Activated T-cell treated with anti-CD3 and anti-CD28 coated beads for 1 hour (primary cell): ENCODE data around the gene ABHD17C.
"Not testable (repeated sequence)": the region's sequence is repeated elsewhere in the genome, so short reads cannot be mapped to it uniquely, and the experiment has no call there.

Source experiments
- DNase-seq: peaks from one replicate; pipeline ENCODE4 v3.0.0-alpha.2; 2020; ENCODE audit warnings: low read depth

The ABHD17C gene

DNA sequence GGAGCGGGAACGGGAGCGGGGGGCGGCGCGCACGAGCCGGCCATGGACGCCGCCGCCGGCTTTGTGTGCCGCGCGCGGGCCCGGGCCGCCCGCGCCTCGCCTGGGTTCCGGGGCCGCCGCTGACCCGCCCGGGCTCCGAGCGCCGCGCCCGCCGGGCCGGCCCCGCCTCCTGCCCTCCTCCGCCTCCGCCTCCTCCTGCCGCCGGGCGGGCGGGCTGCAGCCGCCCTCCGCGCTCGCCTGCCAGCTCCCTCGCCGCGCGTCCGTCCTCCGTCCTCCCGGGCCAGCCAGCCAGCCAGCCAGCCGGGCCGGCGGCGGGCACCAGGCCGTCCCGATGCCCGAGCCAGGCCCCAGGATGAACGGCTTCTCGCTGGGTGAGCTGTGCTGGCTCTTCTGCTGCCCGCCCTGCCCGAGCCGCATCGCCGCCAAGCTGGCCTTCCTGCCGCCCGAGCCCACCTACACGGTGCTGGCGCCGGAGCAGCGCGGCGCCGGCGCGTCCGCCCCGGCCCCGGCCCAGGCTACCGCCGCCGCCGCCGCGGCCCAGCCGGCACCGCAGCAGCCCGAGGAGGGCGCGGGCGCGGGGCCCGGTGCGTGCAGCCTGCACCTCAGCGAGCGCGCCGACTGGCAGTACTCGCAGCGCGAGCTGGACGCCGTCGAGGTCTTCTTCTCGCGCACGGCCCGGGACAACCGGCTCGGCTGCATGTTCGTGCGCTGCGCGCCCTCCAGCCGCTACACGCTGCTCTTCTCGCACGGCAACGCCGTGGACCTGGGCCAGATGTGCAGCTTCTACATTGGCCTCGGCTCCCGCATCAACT, at the start of gene ABHD17C:
Gene ABHD17C (plus strand): TSS at position 212 of the 812 bp plus-strand sequence. CDS start 120 bp downstream, at position 332.
- no peak for DNase-seq

DNA sequence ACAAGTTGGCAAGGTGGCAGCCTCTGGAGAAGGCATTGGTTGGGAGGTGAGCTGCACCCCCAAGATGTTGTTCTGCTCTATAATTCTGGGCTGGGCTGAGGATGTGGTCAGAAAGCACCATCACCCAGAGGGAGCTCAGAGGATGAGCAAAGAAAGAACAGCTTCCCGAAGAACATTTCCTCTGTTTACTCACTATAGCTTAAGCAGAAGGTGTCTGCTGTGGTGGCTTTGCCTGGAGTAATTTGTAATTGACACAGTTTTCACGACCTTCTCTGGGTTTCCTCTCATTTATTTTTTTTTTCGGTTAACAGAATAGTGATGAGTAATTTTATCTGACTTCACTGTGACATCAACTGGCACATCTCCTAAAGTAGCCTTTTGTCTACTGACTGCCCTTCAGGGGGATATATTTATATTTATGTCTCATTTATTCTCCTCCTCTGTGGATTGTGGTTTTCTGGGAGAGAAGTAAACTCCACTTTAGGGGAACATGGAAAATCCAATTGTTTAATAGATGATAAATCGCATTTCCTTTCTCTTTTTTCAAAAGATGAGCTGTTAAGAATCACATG, 49.5 kb upstream of the ABHD17C start:
- DNase-seq = no peak

DNA sequence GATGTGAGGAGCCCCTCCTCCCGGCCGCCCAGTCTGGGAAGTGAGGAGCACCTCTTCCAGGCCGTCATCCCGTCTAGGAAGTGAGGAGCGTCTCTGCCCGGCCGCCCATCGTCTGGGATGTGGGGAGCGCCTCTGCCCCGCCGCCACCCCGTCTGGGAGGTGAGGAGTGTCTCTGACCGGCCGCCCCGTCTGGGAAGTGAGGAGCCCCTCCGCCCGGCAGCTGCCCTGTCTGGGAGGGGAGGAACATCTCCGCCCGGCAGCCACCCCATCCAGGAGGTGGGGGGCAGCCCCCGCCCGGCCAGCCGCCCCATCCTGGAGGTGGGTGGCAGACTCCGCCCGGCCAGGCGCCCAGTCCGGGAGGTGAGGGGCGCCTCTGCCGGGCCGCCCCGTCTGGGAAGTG, 47.7 kb upstream of the ABHD17C start:
- DNase-seq = not testable (repeated sequence)

DNA sequence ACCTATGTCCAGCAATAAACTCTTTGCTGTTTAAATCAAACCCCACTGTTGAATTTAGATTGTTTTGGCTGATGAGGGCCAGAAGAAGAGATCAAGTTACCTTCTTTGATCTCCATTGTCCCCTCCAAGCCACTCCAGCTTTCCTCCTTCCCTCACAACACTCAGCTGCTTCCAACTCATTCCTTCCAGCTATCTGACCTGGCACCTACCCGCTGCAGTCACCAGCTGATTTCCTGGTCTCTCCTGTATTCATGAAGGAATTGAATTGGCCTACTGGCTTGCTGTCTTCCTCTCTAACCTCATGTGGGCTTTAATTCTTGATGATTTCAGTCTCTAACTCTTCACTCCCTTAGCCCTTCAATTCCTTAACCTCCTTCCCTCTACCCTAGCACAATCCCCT, 40.8 kb upstream of the ABHD17C start:
- DNase-seq = no peak

DNA sequence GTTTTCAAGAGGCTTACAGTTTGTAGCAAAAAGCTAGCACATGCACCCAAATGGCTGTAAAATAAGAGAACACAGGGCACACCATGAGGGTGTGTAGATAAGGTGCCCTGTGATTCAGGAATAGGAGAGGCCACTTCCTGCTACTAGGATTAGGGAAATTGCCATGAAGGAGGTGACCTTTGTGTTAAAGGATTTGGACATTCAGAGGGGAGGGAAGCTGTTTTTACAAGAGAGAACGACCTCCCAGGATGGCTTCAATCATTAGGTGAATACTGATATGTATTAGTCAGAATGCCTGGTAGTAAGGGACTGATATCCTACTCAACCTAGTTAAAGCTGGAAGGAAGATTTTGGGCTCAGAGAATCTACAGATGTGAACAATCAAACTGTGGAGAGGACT, 35.7 kb upstream of the ABHD17C start:
- no peak for DNase-seq

DNA sequence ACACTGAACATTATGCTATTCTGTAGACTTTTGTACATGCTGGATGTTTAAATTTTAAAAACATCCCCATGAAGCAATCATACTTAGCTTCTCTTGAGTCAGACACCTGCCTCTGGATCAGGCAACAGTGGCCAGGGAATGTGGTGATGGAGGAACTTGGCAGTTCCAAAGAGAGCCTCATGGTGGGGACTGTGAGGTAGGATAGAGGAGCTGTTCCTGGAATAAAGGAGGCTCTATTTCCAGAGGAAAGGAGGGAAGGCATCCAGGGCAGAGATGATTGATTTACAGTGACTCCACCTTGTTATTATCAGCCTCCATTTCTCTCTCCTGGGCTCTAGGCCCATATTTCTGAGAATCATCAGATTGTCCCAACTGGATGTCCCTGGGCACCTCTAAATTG, 35.0 kb upstream of the ABHD17C start:
- DNase-seq = no peak

DNA sequence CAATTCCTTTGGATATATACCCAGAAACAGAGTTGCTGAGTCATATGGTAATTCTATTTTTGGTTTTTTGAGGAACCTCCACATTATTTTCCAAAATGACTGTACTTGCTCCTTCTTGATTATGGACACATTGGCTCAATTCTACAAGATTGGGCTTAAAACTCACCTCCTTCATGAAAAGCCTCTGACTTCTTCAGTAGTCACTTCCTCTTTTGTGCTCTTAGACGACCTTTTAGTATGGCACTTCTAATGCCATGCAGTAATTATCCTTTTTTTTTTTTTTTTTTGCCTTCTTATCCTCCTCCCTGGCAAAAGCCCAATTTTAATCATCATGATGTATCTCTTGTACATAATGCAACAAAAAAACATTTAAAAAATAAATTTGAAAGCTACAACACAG, 33.0 kb upstream of the ABHD17C start:
- DNase-seq = no peak

DNA sequence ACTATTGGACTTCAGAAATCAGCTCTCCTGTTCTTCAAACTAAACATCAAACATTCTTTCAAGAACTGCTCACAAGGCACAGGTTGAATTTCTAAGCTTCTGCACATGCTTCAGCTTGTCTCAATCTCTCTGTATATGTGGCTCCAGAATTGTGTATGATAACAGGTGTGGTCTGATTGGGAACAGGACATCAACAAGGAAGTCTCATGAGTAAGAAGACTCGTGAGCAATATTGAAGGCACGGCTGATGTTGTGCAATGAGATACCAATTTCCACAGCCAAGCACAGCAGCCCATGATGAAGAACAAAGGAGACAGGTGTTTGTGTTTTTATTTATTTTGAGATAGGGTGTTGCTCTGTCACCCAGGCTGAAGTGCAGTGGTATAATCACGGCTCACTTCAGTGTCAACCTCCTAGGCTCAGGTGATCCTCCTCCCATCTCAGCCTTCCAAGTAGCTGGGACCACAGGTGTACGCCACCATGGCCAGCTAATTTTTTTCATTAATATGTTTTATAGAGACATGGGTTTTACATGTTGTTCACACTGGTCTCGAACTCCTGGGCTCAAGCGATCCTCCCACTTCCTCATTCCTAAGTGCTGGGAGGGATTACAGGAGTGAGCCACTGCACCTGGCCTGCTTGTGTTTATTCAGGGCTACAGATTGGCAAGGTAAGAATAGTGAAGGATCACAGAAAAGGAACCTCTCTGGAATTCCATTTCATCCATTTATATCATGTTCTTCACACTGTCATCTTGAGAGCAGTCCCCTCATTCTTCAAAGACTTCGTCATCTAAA, 32.2 kb upstream of the ABHD17C start:
- DNase-seq = no peak

DNA sequence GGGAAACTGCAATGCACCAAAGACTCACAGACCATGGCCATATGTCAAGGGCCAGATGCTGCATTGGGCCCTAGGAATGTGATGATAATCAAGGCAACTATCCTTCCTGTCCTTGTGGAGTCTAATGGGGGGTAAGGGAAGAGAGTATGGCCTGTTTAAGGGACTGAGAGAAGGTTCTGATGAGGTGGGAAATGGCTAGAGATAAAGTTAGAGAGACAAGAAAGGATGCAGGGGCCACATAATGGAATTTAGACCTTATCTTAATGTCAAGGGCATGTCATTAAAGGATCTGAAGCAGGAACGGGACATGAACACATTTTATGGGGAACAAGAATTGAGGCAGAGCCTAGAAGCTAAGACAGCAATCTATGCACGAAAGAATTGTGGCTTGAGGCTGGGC, 30.0 kb upstream of the ABHD17C start:
- no peak for DNase-seq

DNA sequence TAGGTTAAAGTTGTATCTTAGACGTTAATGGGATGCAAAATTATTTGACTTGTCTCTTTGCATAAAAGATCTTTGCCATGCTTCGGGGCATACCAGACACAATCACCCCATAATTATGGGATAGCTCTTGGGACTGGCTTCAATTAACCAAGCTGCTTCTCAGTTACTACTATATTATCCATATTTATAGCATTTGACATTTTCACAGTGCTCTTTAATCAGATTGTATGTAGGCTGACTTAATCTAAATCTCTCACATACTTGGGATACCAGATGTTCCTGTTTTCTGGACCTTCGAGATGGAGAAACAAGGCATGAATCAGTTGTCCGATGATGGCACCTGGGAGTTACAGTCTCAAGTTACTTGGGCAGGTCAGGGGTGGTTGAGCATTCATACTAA, 27.2 kb upstream of the ABHD17C start:
- no peak for DNase-seq

DNA sequence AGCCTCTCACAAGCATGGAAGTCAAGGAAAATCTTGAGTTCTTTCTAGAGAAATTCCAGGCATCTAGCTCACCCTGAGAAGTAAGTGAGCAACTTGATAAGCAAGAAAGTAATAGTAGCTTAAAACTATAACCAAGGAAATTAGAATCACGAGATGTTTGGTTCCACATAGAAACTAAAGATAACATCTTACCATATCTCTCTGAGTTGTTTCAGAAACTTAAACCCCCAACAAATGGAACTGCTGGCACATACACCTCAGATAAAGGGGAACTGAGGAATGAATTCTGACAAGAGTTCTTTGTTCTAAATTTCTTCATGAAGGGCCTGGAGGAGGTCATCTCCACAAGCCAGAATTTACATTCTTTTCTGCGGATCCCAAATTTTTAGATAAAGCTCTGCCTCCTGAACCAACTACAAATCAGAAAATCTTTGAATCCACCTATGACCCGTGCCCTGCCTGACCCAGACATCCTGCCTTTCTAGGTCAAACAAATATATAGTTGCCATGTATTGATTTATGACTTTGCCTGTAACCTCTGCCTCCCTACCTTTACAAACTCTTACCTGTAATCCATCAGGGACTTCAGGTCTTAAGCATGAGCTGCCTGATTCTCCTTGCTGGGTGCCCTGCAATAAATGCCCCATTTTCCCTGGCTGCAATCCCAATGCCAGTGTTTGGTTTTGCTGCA, 26.4 kb upstream of the ABHD17C start:
- no peak for DNase-seq

DNA sequence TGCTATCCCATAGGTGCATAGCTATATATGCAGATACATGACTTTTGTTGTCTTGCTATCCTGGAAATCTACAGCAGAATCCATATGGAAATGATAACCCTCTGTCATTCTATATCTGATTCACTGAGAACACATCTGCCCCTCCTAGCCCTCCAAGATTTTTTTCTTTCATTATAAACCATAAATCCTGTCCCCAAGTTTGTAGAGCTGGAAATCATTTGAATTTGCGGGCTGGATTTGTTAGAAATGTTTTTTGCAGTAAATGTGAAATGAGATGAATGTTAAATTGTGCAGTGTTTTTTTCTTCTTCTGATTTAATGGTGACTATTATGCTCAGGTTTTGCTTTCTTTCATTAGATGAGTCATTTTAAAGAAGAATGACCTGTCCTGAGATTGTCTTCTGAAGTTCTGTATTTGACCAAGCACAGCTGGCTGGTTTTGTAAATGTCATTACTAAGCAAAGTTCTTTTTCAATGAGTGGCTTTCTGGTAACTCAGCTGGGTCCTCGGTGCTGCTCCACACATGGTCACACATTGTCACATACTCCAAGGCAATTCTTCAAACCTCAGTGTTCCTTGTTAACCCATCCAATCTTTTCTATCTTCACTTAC, 25.3 kb upstream of the ABHD17C start:
- no peak for DNase-seq

DNA sequence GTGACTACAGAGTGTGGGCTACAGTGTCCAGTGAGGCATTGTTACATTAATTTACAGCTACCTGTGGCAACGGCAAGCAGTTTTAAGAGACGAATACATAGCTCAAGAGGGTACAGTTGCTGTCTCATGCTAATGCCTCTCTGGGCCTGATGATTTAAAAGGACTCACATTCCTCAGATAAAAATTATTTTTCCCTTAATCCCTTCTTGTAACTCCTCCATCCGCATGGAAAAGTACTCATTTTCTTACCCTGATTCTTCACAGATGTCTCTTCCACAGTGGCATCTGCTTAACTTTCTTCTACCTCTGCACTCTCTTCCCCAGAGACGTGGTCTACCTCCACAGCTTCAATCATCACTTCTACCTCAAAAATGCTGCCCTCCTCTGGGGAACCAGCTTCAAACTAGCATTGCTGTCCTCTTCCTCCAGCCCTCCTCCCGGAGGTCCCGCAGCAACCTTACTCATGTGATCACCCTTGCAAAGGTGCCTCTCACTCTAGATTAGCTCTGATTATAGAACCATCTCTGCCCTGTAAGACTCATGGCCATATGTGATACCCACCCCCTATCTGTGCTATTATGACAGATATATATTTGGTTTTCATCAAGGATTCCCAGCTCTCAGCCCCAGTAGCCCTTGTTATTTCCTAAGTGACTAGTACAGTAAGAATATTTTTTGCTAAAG, 21.4 kb upstream of the ABHD17C start:
- DNase-seq = no peak

DNA sequence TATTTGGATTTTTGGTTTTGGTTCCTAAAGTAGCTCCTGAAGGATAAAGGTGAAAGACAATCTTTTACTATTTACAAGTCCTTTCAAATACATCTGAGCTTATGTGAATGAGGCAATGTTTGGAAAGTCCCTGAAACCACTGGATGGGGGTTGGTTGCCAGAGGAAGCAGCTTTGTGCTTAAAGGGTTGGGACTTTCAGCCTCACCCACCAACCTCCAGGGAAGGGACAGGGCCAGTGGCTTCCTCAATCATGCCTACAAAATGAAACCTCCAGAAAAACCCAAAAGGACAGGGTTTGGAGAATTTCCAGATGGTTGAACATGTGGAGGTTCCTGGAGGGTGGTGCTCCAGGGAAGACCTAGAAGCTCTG, 20.9 kb upstream of the ABHD17C start:
- no peak for DNase-seq

DNA sequence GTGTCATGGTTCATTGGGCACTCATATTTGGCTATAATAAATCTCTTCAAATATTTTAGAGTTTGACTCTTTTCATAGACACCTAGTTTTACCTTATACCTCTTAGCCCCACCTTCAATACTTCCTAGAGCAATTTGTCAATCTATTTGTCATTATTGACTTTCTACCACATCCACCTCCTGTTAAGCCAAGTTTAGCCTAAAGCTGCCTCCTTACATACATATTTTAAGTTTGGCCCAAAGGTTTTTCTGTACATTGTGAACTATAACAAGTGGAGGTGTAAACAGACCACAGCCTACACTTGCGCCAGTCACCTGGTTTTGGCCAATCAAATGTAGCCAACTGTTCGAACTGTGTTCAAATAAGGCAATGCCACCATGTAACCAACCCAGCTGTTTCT, 18.1 kb upstream of the ABHD17C start:
- no peak for DNase-seq

DNA sequence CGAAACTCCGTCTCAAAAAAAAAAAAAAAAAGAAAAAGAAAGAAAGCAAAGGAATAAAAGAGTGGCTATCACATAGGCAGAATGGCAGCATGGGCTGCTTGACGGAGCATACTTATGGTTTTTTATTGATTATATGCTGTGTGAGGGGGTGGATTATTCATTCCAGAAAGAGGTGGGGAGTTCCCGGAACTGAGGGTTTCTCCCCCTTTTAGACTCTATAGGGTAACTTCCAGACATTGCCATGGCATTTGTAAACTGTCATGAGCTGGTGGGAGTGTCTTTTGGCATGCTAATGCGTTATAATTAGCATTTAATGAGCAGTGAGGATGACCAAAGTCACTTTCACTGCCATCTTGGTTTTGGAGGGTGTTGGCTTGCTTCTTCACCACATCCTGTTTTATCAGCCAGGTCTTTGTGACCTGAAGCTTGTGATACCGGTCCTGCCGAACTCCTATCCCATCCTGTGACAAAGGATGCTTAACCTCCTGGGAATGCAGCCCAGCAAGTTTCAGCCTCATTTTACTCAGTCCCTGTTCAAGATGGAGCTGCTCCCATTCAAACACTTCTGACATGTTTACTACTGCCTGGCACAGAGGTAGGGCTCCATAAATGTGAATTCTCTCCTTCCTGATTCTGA, 15.8 kb upstream of the ABHD17C start:
- DNase-seq = no peak

DNA sequence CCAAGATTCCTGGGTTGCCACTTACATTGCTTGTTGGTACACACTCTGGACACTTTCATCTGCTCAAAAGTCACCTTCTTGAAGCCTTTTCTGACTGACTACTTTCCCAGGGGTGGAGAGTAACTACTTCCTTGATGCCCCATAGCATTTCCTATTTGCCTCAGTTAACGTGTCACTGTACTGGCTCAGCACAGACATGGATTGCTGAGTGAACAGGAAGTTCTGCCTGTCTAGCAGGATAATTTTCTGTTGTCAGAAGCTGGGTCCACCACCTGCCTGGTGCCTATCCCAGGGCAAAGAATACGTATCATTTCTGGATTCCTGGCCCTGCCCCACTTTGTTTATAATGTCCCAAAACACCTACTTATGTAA, 15.3 kb upstream of the ABHD17C start:
- no peak for DNase-seq

DNA sequence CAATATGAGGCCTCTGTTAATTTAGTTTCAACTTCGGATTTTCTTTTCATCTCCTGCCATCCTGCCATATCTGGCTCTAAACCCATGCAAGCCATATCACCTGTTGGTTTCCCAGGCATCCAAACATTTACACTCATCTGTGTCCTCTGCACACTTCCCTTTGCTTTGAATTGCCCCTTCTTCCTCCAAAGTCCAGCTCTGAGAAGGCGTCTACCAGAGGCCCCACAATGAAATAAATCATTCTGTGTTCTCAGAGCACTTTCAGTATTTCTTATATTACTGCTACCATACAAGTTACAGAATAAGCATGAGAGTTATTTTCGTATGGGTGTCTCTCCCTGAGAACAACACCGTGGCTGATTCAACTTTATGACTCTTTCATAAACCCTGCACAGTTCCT, 12.9 kb upstream of the ABHD17C start:
- DNase-seq = no peak

DNA sequence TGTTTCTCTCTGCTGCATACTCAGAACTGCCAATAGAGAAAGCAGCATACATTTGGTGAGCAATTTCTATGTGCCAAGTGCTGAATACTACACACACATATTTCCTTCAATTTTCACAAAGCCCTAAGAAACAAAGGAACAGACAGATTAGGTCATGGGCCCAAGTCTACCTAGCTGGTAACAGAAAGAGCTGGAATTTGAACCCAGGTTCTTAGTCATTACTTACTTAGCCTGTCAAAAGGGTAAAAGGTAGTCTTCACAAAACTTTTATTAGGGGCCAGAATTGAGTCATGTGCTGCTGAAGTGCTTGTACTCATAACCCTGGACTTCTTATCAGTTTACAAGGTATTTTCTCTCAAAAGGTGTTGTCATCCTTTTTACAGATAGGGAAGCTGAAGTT, 10.4 kb upstream of the ABHD17C start:
- DNase-seq = no peak

DNA sequence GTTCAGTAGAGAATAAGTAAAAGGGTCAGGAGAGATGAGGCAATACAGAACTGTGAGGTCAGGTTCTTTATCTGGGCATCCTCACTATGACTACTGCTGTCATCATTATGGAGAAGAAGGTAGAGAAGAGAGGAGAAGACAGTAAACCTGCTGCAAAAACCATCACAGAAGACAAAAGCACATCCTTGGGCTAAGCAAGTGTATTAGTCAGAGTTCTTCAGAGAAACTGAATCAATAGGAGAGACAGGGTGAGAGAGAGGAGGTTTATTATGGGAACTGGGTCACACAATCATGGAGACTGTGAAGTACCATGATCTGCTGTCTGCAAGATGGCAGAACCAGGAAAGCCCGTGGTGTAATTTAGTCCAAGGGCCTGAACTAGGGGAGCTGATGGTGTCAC, 9.5 kb upstream of the ABHD17C start:
- no peak for DNase-seq

DNA sequence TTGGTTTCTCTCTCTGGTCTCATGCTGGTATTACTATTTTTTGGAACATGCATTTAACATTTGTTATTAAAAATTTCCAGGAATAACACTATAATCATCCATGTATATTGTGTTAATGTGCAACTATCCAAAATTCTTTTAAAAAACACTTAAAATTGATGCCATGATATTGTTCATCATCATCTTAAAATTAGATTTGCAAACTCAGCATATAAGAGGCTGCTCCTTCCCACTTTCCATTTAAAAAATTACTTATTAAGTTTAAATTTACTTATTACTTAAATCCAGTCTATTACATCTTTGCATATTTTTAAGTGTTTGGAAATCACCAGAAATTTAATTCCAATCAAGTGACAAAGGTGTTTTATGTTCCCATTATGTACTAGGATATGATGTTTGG, 5.8 kb upstream of the ABHD17C start:
- no peak for DNase-seq
